ENCODE results near the gene SNTB2.

The SNTB2 gene

GRCh38 chr16:69311533-69312387, 124.8 kb downstream of the SNTB2 start:
- peaks cover 23% of the 10 kb centered on the region for H3K4me1 ChIP-seq (ENCODE audit: low read depth, poor library complexity, severe bottlenecking)
- peaks cover 35% of the 10 kb centered on the region for H3K79me2 ChIP-seq (ENCODE audit: insufficient read depth, low read depth)
- H3K4me3 ChIP-seq (IDR thresholded peaks at IDR 0.05; ENCODE audit: insufficient read depth, low read depth, low read length), result no peak overlapping the region
- peak overlapping the region; percentile 58 for H3K4me2 ChIP-seq
- H2AFZ ChIP-seq (ENCODE audit: low read depth), result peak overlapping the region; percentile 57; the same call in 1 of the 2 replicates
- TF ChIP-seq CTCF (conservative IDR thresholded peaks at IDR 0.05; ENCODE audit: low read depth, low read length), result no peak
- H3K9ac ChIP-seq, result peak overlapping the region; percentile 78
- H3K27me3 ChIP-seq (ENCODE audit: insufficient read depth, low read depth), result no peaks in the 10 kb centered on the region
- peak overlapping the region; percentile 67 for H3K27ac ChIP-seq
- no peaks in the 10 kb centered on the region for H4K20me1 ChIP-seq (ENCODE audit: insufficient read depth)
- no peaks in the 10 kb centered on the region for H3K36me3 ChIP-seq (ENCODE audit: insufficient read depth)

- H4K20me1 ChIP-seq (ENCODE audit: insufficient read depth), result no peaks in the 10 kb centered on the region
- H3K4me1 ChIP-seq (ENCODE audit: low read depth, poor library complexity, severe bottlenecking), result peaks cover 23% of the 10 kb centered on the region
- no peaks in the 10 kb centered on the region for H3K27me3 ChIP-seq (ENCODE audit: insufficient read depth, low read depth)
- no peak overlapping the region for H3K27ac ChIP-seq
- H3K79me2 ChIP-seq (ENCODE audit: insufficient read depth, low read depth), result peaks cover 35% of the 10 kb centered on the region
- H3K36me3 ChIP-seq (ENCODE audit: insufficient read depth), result no peaks in the 10 kb centered on the region; the same call in 1 of the 2 replicates
- no peak overlapping the region for H3K4me3 ChIP-seq (IDR thresholded peaks at IDR 0.05; ENCODE audit: insufficient read depth, low read depth, low read length)
- H3K9ac ChIP-seq, result no peak overlapping the region
- no peak overlapping the region for H2AFZ ChIP-seq (ENCODE audit: low read depth)
- no peak overlapping the region for H3K4me2 ChIP-seq
- no peak for TF ChIP-seq CTCF (conservative IDR thresholded peaks at IDR 0.05; ENCODE audit: low read depth, low read length)
Observed at GRCh38 chr16:69313469-69313868, 126.5 kb downstream of the SNTB2 start.

GRCh38 chr16:69314534-69314933, 127.6 kb downstream of the SNTB2 start:
- Histone ChIP-seq H3K4me3 (IDR thresholded peaks at IDR 0.05; ENCODE audit: insufficient read depth, low read depth, low read length) (no peak overlapping the region), H3K4me2 (no peak overlapping the region), H3K36me3 (ENCODE audit: insufficient read depth) (no peaks in the 10 kb centered on the region; the same call in 1 of the 2 replicates), H2AFZ (ENCODE audit: low read depth) (no peak overlapping the region), H3K27me3 (ENCODE audit: insufficient read depth, low read depth) (no peaks in the 10 kb centered on the region), H3K79me2 (ENCODE audit: insufficient read depth, low read depth) (peaks cover 35% of the 10 kb centered on the region), H4K20me1 (ENCODE audit: insufficient read depth) (no peaks in the 10 kb centered on the region), H3K4me1 (ENCODE audit: low read depth, poor library complexity, severe bottlenecking) (peaks cover 23% of the 10 kb centered on the region), H3K9ac (no peak overlapping the region), H3K27ac (no peak overlapping the region)
- TF ChIP-seq CTCF (conservative IDR thresholded peaks at IDR 0.05; ENCODE audit: low read depth, low read length), result no peak

- H3K36me3 ChIP-seq (ENCODE audit: insufficient read depth), result no peaks in the 10 kb centered on the region; the same call in 1 of the 2 replicates
- no peak overlapping the region for H3K4me2 ChIP-seq
- H3K9ac ChIP-seq, result no peak overlapping the region
- H3K4me1 ChIP-seq (ENCODE audit: low read depth, poor library complexity, severe bottlenecking), result peaks cover 18% of the 10 kb centered on the region
- TF ChIP-seq CTCF (conservative IDR thresholded peaks at IDR 0.05; ENCODE audit: low read depth, low read length), result no peak
- peaks cover 35% of the 10 kb centered on the region for H3K79me2 ChIP-seq (ENCODE audit: insufficient read depth, low read depth)
- no peak overlapping the region for H3K4me3 ChIP-seq (IDR thresholded peaks at IDR 0.05; ENCODE audit: insufficient read depth, low read depth, low read length)
- H3K27ac ChIP-seq, result no peak overlapping the region
- no peaks in the 10 kb centered on the region for H3K27me3 ChIP-seq (ENCODE audit: insufficient read depth, low read depth)
- H2AFZ ChIP-seq (ENCODE audit: low read depth), result no peak overlapping the region
- no peaks in the 10 kb centered on the region for H4K20me1 ChIP-seq (ENCODE audit: insufficient read depth)
Observed at GRCh38 chr16:69315486-69316311, 128.7 kb downstream of the SNTB2 start.

All from KMS-11 (cell line).